ENCODE data around the gene TAPT1.

- TF ChIP-seq CTCF (IDR thresholded peaks at IDR 0.05; ENCODE audit: insufficient read depth, low read depth, low read length) (no peak), EZH2 (IDR thresholded peaks at IDR 0.05; ENCODE audit: insufficient read depth, low read length) (no peak)
Measured at GRCh38 chr4:16253127-16253960, 27.1 kb upstream of the TAPT1 start.
